WI38 (cell line): ENCODE measurements around the gene TTC28.

Experiments
- H3K4me3 ChIP-seq: 2 replicates; pipeline ENCODE4 v1.5.1; 2011; ENCODE audit warnings: low read depth, mild to moderate bottlenecking, control low read depth, low read length
- CTCF ChIP-seq: IDR thresholded peaks from 2 replicates; pipeline ENCODE4 v1.5.1; 2012; ENCODE audit warnings: low read depth, mild to moderate bottlenecking, control low read depth, low read length

Gene TTC28

GRCh38 chr22:27976586-27976985 lies 703.1 kb downstream of the TTC28 start:
- no peak overlapping the region for H3K4me3 ChIP-seq

GRCh38 chr22:27975381-27976013 lies 704.1 kb downstream of the TTC28 start:
- TF ChIP-seq CTCF, result no peak

More at GRCh38 chr22:27976586-27976985, 703.1 kb downstream of the TTC28 start:
- no peak for TF ChIP-seq CTCF

GRCh38 chr22:27973846-27974245 lies 705.8 kb downstream of the TTC28 start:
- no peak for TF ChIP-seq CTCF
- H3K4me3 ChIP-seq, result no peak overlapping the region

More at GRCh38 chr22:27975381-27976013, 704.1 kb downstream of the TTC28 start:
- H3K4me3 ChIP-seq, result no peak overlapping the region

GRCh38 chr22:27972732-27973698 lies 706.6 kb downstream of the TTC28 start:
- TF ChIP-seq CTCF, result no peak
- no peak overlapping the region for H3K4me3 ChIP-seq

- H3K4me3 ChIP-seq, result no peak overlapping the region
- no peak for TF ChIP-seq CTCF
These were observed 707.7 kb downstream of the TTC28 start for GRCh38 chr22:27971926-27972325.

- TF ChIP-seq CTCF, result no peak
These were observed 708.9 kb downstream of the TTC28 start for GRCh38 chr22:27970596-27971220.

More at GRCh38 chr22:27970596-27971220, 708.9 kb downstream of the TTC28 start:
- H3K4me3 ChIP-seq, result no peak overlapping the region
